Memory B cell (primary cell): ENCODE measurements around the gene LYVE1.

Experiments
- ATAC-seq: fragments of 150-1000 bp; cut with Tn5 transposase; 2 replicates; pipeline ENCODE4 v1.10.0; 2021; ENCODE audit warnings: low read depth, mild to moderate bottlenecking, moderate library complexity
- DNase-seq, 2 donors: peaks; one replicate each; pipeline ENCODE4 v3.0.0; 2022; ENCODE audit warnings: low spot score in 2 of 2
- H3K27ac Mint-ChIP-seq: one replicate; pipeline ENCODE4 v1.8.0; 2022; ENCODE audit warnings: mild to moderate bottlenecking, moderate library complexity, mixed read lengths
- H3K27me3 Mint-ChIP-seq: one replicate; pipeline ENCODE4 v1.8.0; 2022; ENCODE audit warnings: mixed read lengths
- H3K36me3 Mint-ChIP-seq: one replicate; pipeline ENCODE4 v1.8.0; 2022; ENCODE audit warnings: mild to moderate bottlenecking, mixed read lengths
- H3K4me1 Mint-ChIP-seq: one replicate; pipeline ENCODE4 v1.8.0; 2022; ENCODE audit warnings: mixed read lengths
- H3K4me3 Mint-ChIP-seq: one replicate; pipeline ENCODE4 v1.8.0; 2022; ENCODE audit warnings: mild to moderate bottlenecking, moderate library complexity, mixed read lengths
- H3K9me3 Mint-ChIP-seq: one replicate; pipeline ENCODE4 v1.8.0; 2022; ENCODE audit warnings: mixed read lengths

LYVE1 gene

GRCh38 chr11:10515418-10515817, 53.0 kb downstream of the LYVE1 start:
- Mint-ChIP-seq H3K27ac (peak overlapping the region; percentile 62), H3K27me3 (no peaks in the 10 kb centered on the region), H3K4me3 (no peak overlapping the region), H3K4me1 (peaks cover 17% of the 10 kb centered on the region), H3K36me3 (peaks cover 31% of the 10 kb centered on the region), H3K9me3 (no peaks in the 10 kb centered on the region)
- ATAC-seq (no peak), DNase-seq (no peak)

GRCh38 chr11:10514709-10515108, 53.8 kb downstream of the LYVE1 start:
- no peaks in the 10 kb centered on the region for H3K9me3 Mint-ChIP-seq
- no peak for ATAC-seq

GRCh38 chr11:10514202-10514601, 54.3 kb downstream of the LYVE1 start:
- Mint-ChIP-seq H3K27ac (peak overlapping the region; percentile 32), H3K4me3 (no peak overlapping the region), H3K4me1 (peaks cover 14% of the 10 kb centered on the region), H3K27me3 (no peaks in the 10 kb centered on the region), H3K36me3 (peaks cover 25% of the 10 kb centered on the region), H3K9me3 (no peaks in the 10 kb centered on the region)
- no peak for ATAC-seq
- no peak for DNase-seq

More at GRCh38 chr11:10514709-10515108, 53.8 kb downstream of the LYVE1 start:
- H3K36me3 Mint-ChIP-seq: peaks cover 30% of the 10 kb centered on the region
- DNase-seq: no peak
- H3K4me1 Mint-ChIP-seq: peaks cover 17% of the 10 kb centered on the region
- no peaks in the 10 kb centered on the region for H3K27me3 Mint-ChIP-seq
- peak overlapping the region; percentile 62 for H3K27ac Mint-ChIP-seq
- no peak overlapping the region for H3K4me3 Mint-ChIP-seq

- DNase-seq: no peak
- no peak overlapping the region for H3K4me3 Mint-ChIP-seq
- no peak for ATAC-seq
Observed at GRCh38 chr11:10511181-10511621, 57.3 kb downstream of the LYVE1 start.

More at GRCh38 chr11:10511181-10511621, 57.3 kb downstream of the LYVE1 start:
- Mint-ChIP-seq H3K27me3 (no peaks in the 10 kb centered on the region), H3K27ac (no peak overlapping the region), H3K36me3 (peaks cover 14% of the 10 kb centered on the region), H3K4me1 (peaks cover 8% of the 10 kb centered on the region), H3K9me3 (no peaks in the 10 kb centered on the region)
